NAMALWA (cell line): ENCODE results near the gene DNAJB9.

ENCODE experiments used
- DNase-seq: peaks from one replicate; pipeline ENCODE4 v3.0.0-alpha.2; 2015; ENCODE audit warnings: low spot score

Gene DNAJB9

DNA sequence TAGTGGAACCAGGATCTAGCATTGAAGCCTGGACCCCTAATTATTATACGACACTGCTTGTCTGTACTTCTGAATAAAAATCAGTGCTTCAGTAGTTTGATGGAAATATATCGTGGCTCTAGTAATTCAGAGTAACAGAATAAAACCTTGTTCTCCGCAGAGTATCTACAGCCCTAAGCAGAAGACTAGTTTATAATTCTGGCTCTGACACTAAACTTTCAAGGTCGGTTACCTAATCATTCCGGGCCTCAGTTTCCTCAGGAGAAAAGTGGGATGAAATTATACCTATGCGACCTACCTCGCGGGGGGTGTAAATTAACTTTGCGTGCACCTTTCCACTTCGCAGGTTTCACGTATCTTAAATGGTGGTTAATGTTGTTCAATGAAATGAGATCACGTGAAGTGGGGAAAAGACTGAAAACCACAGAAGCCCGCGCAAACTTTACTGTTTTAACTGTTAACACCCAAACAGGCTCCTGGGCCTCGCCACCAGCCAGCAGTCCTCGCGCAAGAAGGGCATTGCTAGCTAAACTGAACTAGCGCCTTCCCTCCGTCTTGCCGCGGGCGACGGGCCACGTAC, 783 bp upstream of the DNAJB9 start:
- no peak for DNase-seq

DNA sequence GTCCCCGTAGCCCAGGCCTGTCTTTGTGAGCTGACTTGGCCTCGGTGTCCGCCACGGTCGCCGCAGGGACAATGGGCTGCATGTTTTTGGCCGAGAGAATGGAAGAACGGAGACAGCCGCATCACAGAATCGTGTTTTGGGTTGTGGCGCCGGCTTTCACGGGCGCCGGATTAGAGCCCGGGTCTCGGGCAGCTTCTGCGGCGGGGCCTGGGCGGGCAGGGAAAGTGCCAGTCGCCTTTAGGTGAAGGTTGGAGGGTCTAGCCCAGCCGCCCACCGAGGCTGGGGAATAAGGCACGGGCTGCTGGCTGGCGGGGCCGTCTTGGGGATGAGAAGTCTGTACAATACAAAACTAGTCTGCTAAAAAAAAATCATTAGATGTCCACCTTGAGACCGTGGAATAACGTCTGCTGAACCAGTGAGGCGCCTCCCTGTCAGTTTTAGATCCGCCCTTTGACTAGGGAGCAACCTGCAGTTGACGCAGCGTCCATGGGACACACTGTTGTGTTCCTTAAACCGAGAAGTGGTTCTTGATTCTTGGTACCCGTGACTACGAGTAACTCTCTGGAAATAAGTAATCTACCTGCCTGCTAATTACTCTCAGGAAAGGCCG, 577 bp downstream of the DNAJB9 start:
- peak; percentile 85 for DNase-seq

DNA sequence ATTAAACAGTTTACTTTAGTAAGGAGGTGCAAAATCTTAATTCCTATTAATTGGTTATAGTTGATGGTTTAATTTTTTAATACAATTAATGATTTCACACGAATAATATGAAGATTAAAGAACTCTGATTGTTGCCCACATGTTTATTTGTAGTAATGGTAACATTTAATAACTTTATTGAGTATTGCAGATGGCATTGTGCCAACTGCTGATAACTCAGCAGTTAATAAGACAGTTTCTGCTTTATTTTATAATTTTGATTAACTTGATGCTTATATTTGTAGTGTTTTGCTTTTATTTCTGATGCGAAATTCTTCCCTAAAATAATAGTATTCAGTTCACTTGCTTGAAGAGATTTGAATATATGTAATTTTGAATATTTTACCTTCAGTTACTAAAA, 2.8 kb downstream of the DNAJB9 start:
- no peak for DNase-seq

DNA sequence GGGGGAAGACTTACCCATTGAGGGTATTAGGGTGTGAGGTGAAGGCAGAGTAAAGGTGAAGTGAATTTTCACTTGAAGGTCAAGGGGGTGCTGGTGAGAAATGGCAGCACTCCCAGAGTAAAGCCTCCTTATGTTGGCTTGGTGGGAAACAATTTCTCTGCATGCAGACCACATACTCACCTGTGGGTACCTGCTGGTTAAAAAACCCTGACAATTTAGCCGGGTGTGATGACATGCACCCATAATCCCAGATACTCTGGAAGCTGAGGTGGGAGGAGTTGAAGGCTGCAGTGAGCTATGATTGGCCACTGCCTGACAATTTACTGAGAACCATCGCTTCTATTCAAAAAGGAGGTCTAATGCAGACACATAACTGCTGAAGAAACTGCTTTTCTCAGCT, 5.5 kb downstream of the DNAJB9 start:
- DNase-seq: no peak

DNA sequence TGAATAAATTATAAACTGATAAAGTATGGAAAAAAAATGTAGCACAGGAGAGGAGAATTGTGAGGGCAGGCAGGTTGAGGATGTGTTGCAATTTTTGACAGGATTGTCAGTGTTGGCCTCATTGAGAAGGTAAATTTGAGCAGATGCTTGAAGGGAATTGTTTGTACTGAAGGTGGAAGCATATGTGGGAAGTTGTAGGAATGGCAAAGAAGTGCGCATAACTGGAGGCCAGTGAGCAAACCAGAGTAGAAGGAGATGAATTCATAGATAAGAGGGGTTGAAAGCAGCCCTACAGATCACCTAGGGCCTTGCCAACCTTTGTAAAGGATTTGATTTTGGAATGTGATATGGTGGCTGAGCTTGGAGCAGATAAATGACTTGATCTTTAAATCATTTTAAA, 6.4 kb downstream of the DNAJB9 start:
- DNase-seq: no peak

DNA sequence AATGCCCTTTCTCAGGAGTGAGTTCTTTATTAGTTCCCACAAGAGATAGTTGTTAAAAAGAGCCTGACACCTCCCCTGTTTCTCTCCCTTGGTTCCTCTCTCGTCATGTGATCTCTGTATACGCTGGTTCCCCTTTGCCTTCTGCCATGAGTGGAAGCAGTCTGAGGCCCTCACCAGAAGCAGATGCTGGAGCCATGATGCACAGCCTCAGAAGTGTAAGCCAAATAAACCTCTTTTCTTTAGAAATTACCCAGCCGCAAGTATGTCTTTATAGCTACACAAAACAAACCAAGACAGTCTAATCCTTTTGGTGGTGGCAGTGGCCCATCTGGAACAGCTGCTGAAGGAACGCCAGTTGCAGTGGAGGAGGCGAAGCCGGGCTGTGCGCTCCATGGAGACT, 9.3 kb downstream of the DNAJB9 start:
- DNase-seq: no peak

DNA sequence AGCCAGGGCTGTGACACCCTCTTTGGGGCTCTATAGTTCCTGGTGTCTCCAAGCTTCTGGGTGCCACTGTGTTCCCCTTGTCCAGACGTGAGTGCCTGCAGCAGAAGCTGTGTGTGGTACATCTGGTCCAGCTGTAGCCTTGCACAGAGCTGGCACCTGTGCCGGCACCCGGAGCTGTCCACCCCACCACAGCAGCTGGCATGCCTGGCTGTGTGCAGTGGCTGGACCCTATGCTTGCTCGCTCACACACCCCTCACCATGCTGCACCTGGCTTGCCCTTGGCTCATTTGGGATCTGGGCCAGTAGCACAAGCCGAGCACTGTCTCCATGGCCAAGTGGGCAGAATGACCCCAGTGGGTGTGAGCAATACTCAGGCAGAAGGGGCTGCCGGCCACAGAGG, 10.6 kb downstream of the DNAJB9 start:
- DNase-seq: no peak

DNA sequence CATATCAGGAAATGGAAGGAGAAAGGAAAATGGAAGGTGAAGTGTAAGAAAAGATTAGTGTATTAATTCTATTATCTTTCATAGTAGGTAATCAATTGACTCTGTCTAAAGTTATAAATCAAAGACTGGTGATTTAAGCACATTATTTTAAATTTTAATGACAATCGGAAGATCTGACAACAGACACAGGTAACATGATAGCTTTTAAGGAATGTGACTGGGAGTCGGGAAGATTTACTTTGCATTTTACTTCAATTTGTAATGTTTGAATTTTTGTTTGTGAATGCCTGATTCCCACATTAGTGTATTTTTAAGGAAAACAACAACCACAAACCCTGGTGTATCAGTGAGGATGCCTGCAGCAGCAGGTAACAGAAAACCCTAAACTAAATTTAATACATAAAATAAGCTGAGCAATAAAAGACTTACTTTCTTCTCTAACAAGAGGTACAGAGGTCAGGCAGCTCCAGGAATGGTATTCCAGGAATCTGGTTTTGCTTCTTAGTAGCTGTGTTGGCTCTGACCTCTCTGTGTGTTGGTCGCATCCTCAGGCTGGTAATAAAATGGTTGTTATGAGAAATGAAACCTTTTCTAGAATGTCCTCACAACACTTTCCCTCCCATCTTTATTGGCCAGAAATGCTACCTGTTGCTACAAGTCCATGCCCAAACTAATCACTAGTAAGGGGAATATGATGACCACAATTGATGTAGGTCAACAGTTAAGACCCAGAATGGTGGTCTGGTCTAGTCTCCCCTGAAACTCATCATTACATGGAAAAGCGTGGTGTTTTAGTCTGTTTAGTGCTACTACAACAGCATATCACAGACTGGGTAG, 12.2 kb downstream of the DNAJB9 start:
- no peak for DNase-seq

DNA sequence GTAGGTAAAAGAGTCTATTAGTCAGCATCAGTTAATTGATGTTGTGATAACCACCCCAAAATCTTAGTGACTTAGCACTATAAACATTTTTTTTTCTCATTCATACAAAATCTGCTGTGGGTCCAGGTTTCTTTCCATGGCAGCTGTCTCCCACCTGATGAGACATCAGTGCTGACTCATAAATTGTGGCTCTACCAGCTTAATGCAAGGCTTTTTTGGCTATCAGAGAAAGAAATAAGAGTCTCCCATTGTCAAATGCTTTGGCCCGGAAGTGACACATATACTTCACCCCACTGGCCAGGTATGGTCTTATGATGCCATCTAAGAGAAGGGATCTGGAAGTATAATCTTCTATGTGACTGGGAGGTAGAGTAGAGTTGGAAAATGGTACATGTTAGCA, 14.5 kb downstream of the DNAJB9 start:
- DNase-seq: no peak

DNA sequence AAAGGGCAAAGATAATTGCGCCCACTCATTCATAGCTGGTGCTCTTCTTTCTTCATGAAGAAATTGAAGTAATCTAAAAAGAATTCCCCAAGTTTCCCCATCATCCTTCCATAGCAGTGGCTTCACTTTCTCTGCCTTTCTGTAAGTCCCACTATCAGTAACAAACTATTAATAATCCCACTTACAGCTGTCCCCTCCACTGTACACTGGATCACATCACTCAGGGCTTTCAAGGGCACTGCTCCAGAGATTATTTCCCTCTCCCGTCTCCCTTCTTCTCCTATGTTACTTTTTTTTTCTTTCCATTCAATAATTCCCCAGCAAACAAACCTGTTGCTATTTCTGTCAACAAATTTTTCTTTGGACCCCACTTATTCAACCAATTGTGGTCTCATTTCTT, 16.2 kb downstream of the DNAJB9 start:
- no peak for DNase-seq

DNA sequence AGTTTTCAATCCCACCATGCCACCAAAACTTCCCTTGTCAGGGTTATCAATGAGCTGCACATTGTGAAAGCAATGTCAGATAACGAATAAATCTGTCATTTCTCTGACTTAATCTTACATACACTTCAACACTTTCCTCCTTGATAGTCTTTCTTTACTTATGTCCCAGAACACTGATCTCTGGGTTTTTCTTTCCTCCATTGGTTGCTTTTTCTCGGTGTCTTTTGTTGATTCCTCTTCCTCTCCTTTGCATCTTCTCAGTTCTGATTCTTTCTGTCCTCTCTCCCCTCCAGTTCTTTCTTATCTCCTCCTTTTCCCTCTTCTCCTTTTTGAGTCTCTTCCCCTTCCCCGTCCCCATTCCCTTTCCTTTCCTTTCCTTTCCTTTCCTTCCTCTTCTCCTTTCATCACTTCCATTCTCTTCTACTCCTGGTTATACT, 16.6 kb downstream of the DNAJB9 start:
- DNase-seq: no peak

DNA sequence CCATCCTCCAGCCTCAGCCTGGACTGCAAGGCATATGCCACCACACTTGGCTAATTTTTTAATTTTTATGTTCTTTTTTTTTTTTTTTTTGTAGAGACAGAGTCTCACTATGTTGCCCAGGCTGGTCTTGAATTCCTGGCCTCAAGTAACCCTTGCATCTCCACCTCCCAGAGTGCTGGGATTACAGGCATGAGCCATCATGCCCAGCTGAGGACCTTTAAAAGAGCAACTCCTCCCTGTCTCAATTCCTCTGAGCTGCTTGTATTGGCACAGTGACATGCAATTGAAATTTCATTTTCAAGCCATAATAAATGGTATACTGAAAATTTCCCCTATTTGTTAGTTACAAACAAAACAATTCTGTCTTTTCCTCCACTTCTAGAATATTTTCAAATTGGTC, 19.5 kb downstream of the DNAJB9 start:
- DNase-seq: no peak

DNA sequence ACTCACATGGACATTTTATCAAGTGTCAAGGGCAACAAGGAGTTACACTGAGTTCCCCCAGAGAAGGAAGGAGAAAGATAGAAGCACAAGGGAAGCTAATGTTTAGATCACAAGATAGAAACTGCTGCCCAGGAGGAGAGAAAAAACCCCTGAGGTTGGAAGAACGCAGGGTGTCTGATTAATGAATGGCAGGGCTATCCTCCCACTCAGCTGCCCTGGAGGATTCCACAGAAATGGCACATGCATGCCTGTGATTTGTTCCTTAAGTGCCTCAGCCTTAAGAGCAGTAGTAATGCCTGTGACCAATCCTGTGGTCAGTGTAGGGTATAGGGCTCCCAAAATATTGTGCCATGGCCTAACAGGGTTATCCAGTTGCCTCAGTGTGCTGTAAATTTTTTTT, 20.2 kb downstream of the DNAJB9 start:
- DNase-seq: no peak

DNA sequence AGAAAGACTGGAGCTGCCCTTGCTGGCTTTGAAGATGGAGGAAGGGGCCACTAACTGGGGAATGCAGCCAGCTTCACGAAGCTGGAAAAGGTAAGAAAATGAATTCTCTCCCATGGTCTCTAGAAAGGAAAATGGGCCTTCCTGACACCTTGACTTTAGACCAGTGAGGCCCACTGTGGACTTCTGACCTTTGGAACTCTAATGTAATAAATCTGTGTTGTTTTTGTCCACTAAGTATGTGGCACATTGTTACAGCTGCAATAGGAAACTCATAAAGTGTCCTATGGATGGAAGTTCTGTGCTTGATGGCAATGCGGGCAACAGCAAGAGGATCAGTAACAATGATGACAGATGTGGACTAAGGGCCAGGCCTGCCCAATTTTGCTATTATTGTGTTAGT, 20.9 kb downstream of the DNAJB9 start:
- DNase-seq: no peak

DNA sequence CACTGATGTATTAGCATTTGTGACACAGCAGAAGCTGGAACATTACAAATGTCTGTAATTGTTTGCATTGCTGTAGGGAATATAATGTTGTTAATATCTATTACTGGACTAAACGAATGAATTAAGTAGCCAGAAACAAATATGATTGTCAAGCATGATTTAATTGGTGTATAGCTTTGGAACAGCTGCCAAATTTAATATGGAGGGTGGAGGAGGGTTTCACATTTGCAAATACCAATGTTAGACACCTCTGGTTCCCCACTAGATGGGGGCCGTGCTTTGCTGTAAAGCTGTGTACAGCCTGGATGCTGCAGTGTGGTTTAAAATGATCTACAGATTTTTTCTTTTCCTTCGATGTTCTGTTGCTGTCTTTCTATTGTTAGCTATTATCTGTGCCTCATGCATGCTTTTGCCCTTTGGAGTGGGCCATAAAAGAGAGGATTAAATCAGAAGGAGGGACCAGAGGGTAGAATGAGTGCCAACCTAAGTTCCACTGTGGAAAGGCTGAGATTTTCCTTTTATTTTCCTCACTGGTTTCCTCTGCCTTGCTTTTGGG, 23.1 kb downstream of the DNAJB9 start:
- DNase-seq: no peak

DNA sequence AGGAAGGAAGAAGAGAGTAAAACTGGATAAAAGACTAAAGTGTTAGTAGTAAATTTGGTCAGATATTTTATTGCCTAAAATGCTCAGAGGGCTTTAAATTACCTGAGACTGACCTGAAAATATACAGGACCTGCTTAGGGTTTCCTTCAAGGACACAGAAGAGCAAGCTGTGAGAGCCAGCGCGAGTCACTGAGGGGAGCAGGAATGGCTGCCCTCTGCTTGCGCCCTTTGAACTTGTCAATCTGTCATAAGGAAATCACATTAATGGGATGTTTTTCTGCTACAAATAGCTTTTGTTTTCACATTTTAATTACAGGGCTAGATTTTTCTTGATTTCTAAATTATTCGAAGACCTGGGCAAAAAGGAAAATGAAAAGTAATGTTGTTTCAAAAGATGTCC, 26.9 kb downstream of the DNAJB9 start:
- DNase-seq: peak; percentile 56

DNA sequence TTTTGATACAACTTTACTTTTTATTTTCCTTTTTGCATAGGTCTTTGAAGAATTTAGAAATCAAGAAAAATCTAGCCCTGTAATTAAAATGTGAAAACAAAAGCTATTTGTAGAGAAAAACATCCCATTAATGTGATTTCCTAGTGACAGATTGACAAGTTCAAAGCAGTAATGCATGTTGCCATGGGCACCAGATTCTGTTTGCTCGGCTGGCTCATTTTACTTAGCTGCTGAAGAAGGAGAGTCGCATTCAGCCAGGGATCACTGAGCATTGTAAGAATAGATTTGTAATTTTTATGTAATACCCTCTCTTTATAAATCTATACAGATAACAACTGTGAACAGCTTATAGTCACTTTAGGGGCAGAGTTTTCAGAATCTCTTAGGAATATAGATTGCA, 28.5 kb downstream of the DNAJB9 start:
- no peak for DNase-seq

DNA sequence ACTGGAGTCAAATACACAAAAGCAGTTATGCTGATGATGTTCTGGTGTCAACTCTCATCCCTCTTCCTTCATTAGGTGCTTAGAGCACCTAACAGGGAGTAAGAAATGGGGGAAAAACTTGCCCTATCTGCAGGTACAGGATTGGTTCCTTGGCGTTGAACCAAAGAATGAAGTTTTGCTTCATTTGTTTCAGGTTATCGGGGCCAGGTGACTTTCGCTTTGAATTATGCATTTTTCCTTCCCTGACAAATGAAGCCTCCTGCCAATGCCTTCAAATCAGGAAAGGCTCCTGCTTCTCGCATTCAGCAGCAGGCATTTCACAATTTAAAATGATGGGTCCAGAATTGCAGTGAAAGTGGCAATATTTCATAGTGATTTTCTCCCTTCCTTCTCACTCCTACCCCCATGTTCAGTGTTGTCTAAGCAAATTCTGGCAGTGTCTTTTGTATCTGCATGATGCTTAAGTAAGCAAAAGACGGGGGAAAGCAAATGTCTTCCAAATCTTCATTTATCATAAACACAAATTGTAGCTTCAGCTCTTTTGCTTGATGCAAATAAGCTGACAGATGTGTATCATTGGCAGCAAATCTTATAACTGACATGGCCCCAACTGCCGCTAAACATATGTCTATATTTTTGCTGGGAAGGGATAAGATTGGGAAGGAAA, 29.4 kb downstream of the DNAJB9 start:
- no peak for DNase-seq

DNA sequence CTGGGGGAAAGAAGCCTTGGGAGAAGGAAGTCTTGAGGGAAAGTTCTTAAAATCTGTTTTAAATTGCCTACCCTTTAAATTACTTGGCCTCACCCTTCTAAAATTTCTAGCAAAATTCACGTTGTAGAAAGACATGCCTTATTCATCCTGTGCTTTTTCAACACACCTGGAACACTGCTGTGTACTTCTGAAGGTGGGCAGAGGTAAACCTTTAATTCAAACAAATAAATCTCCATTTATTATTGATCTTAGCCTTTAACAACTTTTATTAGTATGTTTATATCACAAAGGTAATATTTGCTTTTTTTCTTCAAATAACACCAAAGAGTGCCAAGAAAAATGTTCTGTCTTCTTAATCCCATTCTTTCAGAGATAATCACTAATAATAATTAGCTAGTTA, 30.7 kb downstream of the DNAJB9 start:
- no peak for DNase-seq

DNA sequence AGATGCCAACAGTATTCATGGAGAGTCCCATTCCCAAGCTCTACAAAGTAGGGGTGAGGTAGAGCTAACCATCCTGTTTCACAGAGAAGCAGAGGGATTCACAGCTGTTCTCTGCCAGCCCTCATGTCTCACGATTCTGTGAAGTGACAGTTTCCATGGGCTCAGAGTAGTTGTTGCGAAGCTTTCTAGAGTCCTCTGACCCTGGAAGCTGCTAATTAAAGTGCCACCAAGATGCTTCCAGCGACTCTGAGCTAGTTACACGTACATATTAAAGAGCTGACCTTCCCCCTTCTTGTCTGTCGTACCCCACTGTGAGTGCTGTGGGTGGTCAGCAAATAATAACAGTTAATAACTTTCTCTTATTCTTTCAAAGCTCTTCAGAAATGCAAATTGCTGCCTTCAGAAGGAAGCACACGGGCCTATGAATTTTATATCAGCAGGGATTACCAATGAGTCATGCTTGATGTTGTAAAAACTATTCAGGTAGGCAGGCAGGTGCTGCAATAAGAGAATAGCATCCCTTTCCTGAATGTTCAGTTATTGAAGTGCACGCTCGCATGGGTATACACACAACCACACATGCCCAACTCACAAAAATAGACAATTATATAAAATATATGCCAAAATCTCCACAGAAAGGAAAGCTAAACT, 34.1 kb downstream of the DNAJB9 start:
- no peak for DNase-seq

DNA sequence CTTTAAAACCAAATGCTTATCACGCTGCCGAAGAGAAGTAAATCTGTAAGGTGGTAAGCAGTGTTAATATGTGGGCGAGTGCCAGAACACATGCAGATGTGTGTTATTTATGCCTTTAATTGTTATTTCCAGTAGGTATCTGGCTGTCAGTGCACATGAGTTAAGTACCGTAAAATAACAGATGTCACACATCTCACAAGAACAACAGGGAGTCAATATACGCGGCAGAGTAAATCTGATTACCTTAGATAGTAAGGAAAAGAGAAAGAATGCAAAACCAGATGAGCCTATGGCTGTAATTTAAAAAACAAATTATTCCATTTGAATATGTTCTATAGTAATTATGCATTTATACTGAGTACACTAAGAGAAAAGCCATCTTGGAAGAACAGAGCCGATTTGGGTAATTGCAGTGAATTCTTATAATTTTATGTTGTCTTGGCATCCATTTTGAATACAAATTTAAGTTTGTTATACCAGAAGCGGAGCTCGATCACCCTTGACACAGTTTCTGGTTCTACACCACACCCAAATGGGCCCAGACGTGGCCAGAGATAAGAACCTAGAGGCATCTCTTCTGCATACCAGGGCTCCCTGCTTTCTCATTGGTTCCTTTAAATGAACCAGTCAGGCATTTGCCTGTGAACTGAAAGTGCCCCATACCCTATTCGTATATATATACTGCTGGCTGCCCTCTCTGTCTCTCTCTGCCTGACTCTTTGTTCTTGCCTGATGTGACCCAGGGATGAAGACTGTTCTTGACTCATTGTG, 34.8 kb downstream of the DNAJB9 start:
- DNase-seq: no peak
